Aorta (tissue), 4 donors: Measurements from ENCODE around the gene FOXRED2. TPM values are rescaled to one million over a fixed set of nuclear protein-coding genes. Genes with fewer than 3 reads are reported as not detected.

ENCODE experiments used
- polyA plus RNA-seq, 2 donors: library from polyadenylated mRNA; stranded (reverse); fragments of 200-250 nt; gene quantifications; one replicate each; pipeline ENCODE4 v1.2.3, GENCODE V29; 2013
- total RNA-seq, 2 donors: library from RNA; stranded (reverse); fragmentation: NEBNext Ultra II Directional; extraction: Animal tissue kit (Norgen Biotek cat#: 25700); gene quantifications; one replicate each; pipeline ENCODE4 v1.2.1, GENCODE V29; 2021
- donor health status: healthy with polysubstance abuse.
- donor health status: Bipolar disorder and iron deficiency.
- donor health status: DM: no; HTN: no; CAD: no.
- donor health status: DM: yes; HTN: yes; CAD: no.

The FOXRED2 gene
- total and polyA plus RNA-seq, 4 donors, result 1.6 to 11.1 (median 3.5) TPM

Other genes with a start within 250 kb of the FOXRED2 start
- 1,000 to 10,000 TPM; 1,564 to 1,890 TPM for gene MYH9, start 119.1 kb downstream of the FOXRED2 start, total RNA-seq
- gene MYH9, start 119.1 kb downstream of the FOXRED2 start, polyA plus RNA-seq, result 100 to 1,000 TPM; 170 to 572 TPM
- gene TXN2, start 25.4 kb downstream of the FOXRED2 start, total RNA-seq, result 10 to 100 TPM; 29.6 to 42.3 TPM
- gene TXN2, start 25.4 kb downstream of the FOXRED2 start, polyA plus RNA-seq, result 10 to 100 TPM; 54.2 to 72.6 TPM
- 100 to 1,000 TPM; 122 to 146 TPM for gene EIF3D, start 22.1 kb upstream of the FOXRED2 start, total RNA-seq
- gene EIF3D, start 22.1 kb upstream of the FOXRED2 start, polyA plus RNA-seq, result 100 to 1,000 TPM; 157 to 236 TPM
- not detected for gene CACNG2, start 196.7 kb upstream of the FOXRED2 start, total RNA-seq
- under 1 TPM in 1 of 2 donors, not detected in 1; 0.13 TPM for gene CACNG2, start 196.7 kb upstream of the FOXRED2 start, polyA plus RNA-seq